GM21737 (cell line): ENCODE results near the gene LMF1.
"Not testable (repeated sequence)": the region's sequence is repeated elsewhere in the genome, so short reads cannot be mapped to it uniquely, and the experiment has no call there.

Experiments used
- ATAC-seq: cut with Tn5 transposase; IDR thresholded peaks from one replicate; pipeline ENCODE4 v1.9.1; 2021; ENCODE audit warnings: mild to moderate bottlenecking, moderate library complexity; ENCODE audit not compliant: unreplicated experiment

Gene LMF1

GRCh38 chr16:886084-886543 lies 84.7 kb downstream of the LMF1 start:
- no peak for ATAC-seq

GRCh38 chr16:885391-885790 lies 85.4 kb downstream of the LMF1 start:
- no peak for ATAC-seq

- no peak for ATAC-seq
Observed at GRCh38 chr16:884232-884631, 86.6 kb downstream of the LMF1 start.

GRCh38 chr16:883781-884180 lies 87.0 kb downstream of the LMF1 start:
- no peak for ATAC-seq

GRCh38 chr16:883340-883739 lies 87.4 kb downstream of the LMF1 start:
- no peak for ATAC-seq

- not testable (repeated sequence) for ATAC-seq
Observed at GRCh38 chr16:882671-883070, 88.1 kb downstream of the LMF1 start.

- no peak for ATAC-seq
Observed at GRCh38 chr16:882256-882655, 88.5 kb downstream of the LMF1 start.

GRCh38 chr16:881219-882097 lies 89.3 kb downstream of the LMF1 start:
- ATAC-seq: no peak

- ATAC-seq: no peak
Observed at GRCh38 chr16:880471-881171, 90.2 kb downstream of the LMF1 start.

GRCh38 chr16:879986-880385 lies 90.8 kb downstream of the LMF1 start:
- ATAC-seq: no peak

GRCh38 chr16:879461-879861 lies 91.3 kb downstream of the LMF1 start:
- no peak for ATAC-seq

GRCh38 chr16:878886-879285 lies 91.9 kb downstream of the LMF1 start:
- no peak for ATAC-seq

- ATAC-seq: no peak
Observed at GRCh38 chr16:878072-878784, 92.6 kb downstream of the LMF1 start.

GRCh38 chr16:877242-878071 lies 93.3 kb downstream of the LMF1 start:
- ATAC-seq: no peak

GRCh38 chr16:876523-877241 lies 94.1 kb downstream of the LMF1 start:
- no peak for ATAC-seq

GRCh38 chr16:876041-876335 lies 94.8 kb downstream of the LMF1 start:
- no peak for ATAC-seq

GRCh38 chr16:875182-876040 lies 95.4 kb downstream of the LMF1 start:
- ATAC-seq: no peak

GRCh38 chr16:874366-875181 lies 96.2 kb downstream of the LMF1 start:
- no peak for ATAC-seq
